Measurements from ENCODE around the gene CSMD2.
A peak's percentile ranks its signal among the peaks of the same experiment; 100 is the strongest.
"Not testable (repeated sequence)": the region's sequence is repeated elsewhere in the genome, so short reads cannot be mapped to it uniquely, and the experiment has no call there.

Gene CSMD2

GRCh38 chr1:34108269-34108668 lies 56.8 kb downstream of the CSMD2 start:
- no peak for DNase-seq

- no peak for DNase-seq
These were observed 63.9 kb downstream of the CSMD2 start for GRCh38 chr1:34101151-34101550.

DNA sequence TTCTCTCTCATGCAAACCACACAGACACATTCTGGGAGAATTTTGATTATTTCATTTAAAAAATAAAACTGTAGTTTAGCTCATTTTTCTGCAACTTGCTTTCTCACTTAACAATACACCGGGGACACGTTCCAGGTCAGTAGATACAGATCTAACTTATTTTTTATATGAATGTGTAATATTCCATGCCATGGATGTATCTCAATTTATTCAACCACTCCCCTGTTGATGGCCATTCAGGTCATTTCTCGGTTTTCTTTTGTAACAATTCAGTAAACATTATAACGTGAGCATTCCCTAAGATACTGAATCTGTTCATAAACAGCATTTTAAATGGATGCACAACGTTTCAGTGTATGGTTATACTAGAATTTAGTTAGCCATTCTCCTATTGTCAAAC lies 64.7 kb downstream of the CSMD2 start:
- DNase-seq: no peak

GRCh38 chr1:34092399-34092798 lies 72.6 kb downstream of the CSMD2 start:
- not testable (repeated sequence) for DNase-seq

DNA sequence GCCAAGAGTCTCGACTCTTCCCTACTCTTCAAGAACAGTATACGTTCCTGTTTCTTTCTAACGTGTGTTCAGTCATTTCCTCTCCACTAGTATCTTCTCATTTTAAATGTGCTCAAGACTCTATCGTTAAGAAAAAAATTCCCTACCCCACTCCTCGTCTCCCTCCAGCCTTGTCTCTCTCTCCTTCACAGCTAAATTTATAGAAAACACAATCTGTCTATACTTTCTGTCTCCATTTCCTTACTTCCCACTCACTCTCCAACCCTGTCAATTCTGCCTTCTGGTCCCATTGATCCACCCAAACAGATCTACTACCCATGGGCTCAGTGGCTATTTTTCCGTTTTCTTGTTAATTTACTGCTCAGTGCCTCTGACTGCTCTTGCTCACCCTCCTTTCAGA lies 75.3 kb downstream of the CSMD2 start:
- DNase-seq: no peak

- DNase-seq: peak in 2 of 3 experiments; percentile 49 to 83
These were observed 77.0 kb downstream of the CSMD2 start for GRCh38 chr1:34087986-34088385.

GRCh38 chr1:34086561-34086960 lies 78.5 kb downstream of the CSMD2 start:
- DNase-seq: no peak

DNA sequence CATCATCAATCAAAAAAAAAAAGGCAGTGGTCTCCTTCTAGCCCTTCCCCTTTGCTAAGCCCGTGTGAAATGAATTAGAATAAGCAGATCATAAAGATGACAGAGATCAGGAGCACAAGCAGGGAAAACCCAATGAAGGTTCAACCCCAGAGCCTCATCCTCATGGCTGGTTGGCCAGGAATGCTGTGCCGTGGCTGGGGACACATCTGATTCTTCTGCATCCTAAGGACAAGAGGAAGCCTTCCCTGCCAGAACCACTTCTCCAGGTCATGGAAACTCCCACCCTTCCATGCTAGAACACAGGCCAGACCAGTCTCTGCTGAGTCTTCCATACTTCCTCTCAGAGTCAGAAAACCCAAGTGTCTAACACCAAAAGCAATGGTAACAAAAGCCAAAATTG lies 81.1 kb downstream of the CSMD2 start:
- DNase-seq: no peak

DNA sequence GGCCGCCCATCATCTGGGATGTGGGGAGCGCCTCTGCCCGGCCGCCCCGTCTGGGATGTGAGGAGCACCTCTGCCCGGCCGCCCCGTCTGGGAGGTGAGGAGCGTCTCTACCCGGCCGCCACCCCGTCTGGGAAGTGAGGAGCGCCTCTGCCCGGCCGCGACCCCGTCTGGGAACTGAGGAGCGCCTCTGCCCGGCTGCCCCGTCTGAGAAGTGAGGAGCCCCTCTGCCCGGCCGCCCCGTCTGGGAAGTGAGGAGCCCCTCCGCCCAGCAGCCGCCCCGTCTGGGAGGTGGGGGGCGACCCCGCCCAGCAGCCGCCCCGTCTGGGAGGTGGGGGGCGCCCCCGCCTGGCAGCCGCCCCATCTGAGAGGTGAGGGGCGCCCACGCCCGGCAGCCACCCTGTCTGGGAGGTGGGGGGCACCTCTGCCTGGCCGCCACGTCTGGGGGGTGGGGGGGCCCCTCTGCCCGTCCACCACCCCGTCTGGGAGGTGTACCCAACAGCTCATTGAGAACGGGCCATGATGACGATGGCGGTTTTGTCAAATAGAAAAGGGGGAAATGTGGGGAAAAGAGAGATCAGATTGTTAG lies 82.9 kb downstream of the CSMD2 start:
- DNase-seq: not testable (repeated sequence)

DNA sequence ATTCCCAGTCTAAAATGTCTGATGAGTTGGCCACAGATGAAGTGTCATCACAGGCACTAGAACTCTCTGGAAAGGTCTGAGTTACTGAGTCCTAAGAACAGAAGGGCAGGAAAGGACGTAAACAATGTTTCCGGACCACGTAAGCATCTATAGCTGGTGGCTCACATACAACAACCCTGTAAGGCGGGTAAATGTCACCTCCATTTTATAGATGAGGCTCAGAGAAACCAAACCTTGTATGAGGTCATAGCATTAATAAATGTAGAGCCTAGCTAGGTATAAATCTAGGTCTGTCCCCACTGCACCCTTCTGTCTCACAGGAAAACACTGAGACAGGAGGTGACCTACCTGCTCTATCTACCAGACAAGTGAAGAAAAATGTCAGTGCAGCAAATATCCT lies 86.6 kb downstream of the CSMD2 start:
- no peak for DNase-seq

GRCh38 chr1:34075576-34075975 lies 89.5 kb downstream of the CSMD2 start:
- no peak for DNase-seq

GRCh38 chr1:34073028-34073695 lies 91.9 kb downstream of the CSMD2 start:
- DNase-seq: no peak

GRCh38 chr1:34070201-34070836 lies 94.7 kb downstream of the CSMD2 start:
- DNase-seq: peak in 1 of 3 experiments; percentile 4

DNA sequence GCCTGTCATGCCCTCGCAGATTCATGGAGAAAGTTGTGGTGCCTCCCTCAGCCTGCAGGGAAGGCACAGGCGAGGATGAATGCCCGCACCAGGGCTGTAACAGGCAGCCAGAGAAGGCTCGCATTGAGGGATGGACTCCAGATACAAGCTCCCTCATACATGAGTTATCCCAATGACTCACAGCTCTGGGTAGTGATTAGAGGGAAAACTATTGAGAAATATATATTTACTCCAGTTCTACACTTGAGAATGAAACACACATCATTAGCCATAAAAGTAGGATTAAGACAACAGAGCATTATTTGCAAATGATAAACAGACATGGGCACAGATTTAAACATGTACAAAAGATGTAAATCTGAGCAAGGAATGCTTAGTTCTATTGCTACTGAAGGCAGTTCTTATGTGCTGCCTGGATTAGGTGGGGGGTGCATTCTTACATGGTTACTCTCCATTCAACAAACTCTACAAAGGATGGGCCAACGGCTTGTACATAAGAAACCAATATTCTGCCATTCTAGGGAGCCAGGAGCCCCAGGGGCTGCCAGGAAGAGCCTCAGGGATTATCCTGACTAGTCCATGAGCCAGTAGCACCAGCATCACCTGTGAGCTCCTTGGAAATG lies 97.9 kb downstream of the CSMD2 start:
- DNase-seq: no peak

- DNase-seq: no peak
These were observed 98.9 kb downstream of the CSMD2 start for GRCh38 chr1:34066166-34066565.

GRCh38 chr1:34065498-34065897 lies 99.5 kb downstream of the CSMD2 start:
- no peak for DNase-seq

GRCh38 chr1:34060901-34061415 lies 104.1 kb downstream of the CSMD2 start:
- DNase-seq: no peak

DNA sequence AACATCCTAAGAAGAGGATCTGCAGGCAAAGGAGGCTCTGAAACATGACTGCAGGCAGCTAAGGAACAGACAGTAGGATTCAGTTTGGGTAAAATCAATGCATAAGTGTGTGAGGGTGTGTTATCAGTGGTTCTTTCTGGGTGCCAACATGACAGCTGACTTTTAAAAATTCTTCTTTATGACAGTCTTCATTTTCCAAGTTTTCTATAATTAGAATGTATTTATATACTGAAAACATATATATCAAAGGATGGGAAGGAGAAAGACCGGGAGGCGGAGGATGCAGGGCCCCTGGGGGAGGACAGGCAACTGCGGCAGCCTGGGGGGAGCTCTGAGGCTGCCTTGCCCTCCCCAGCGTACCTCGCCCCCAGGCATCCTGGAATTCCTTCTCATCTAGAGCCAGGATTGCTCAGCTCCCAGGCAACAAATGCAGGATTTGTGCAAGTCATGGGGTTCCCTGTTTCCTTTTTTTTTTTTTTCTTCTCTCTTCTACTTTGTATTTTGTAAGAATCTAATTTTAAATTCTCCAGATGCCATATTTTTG lies 104.8 kb downstream of the CSMD2 start:
- no peak for DNase-seq

DNA sequence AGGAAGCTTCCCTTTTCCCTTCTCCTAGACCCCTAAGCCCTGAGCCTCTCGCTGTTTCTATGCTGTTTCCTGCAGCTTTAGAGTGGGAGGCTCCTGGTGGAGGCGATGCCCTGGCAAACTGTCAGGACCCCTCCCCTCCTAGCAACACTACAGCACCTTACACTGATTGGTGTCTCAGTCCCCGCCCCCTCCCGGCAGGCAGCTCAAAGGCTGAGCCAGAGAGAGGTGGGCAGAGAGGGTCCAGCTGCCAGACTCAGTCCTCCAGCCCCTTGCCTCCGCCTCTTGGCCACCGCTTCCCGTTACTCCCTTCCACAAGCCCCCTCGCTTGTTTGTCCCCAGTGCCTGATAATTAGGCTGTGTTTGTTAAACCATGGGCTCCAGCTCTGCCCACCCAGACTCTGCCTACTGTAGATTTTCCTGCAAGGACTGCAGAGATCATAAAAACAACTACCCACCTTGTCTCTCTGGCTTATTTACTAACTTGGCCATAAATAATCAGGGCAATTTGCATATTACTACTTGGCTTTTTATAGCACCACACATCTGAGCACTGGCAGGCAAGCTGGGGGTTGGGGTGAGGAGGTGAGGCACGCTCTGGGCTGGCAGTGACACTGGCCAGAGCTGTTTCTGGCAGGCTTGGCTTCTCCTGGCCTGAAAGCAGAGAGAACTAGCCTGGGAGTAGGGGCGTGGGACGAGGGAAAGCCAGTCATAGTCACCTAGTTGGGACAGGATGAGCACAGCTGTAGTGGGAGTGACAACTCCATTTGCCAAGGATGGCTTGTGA lies 107.5 kb downstream of the CSMD2 start:
- DNase-seq: peak in 2 of 3 experiments; percentile 36 to 80

GRCh38 chr1:34055818-34056217 lies 109.2 kb downstream of the CSMD2 start:
- DNase-seq: no peak

DNA sequence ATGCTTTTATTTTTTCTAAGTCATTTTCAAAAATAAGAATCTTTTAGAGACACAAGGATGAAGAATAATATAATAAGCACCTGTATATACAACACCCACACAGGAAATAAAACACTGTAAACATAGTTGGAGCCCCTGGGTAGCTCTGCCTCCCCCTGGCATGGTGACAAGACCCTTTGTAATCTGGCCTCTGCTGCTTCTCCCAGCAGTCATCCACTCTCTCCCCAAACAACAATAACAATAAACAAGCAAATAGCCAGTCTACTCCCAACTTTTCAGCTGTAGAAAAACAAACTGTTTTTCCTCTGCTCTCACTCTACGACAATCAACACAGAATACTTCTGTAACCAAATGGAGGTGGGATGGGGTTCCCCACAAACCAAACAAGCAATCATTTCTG lies 110.1 kb downstream of the CSMD2 start:
- DNase-seq: peak in 1 of 3 experiments; percentile 28

DNA sequence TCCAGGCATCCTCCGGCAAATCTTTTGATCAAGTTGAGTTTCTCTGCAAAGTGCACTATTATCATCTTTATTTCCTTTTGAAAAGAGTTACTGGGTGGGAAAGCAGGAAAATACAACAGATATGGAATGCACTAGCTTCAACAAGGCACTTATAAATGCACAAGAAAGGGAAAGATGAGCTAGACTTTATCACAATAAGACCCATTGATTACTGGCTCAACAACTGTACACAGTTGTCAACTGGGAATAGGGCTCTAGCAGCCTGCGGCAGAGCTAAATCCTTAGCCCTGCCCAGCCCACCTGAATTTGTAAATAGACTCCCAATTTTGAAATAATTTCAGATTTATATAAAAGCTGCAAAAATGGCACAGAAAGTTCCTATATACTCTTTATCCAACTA lies 111.4 kb downstream of the CSMD2 start:
- no peak for DNase-seq

GRCh38 chr1:34052565-34052964 lies 112.5 kb downstream of the CSMD2 start:
- no peak for DNase-seq

Measured in NCI-H1417 (cell line).